K562 (cell line): Measurements from ENCODE around the gene DGKE. TPM values are rescaled to one million over a fixed set of nuclear protein-coding genes. Genes with fewer than 3 reads are reported as not detected.

Experiments
- ATAC-seq: fragments of 200-7000 bp; cut with Tn5 transposase; 3 replicates; pipeline ENCODE4 v1.9.1; 2020; ENCODE audit warnings: moderate library complexity
- BruUV-seq: library from RNA; stranded (reverse); fragments of 400-500 nt; replicated peaks from 2 replicates; lab custom pipeline; 2021; lab: Mats Ljungman, UMichigan
- CTCF ChIA-PET: fragments of 300-600 bp; formaldehyde crosslinking; extraction: SDS; loops from one replicate; lab custom pipeline; 2021; ENCODE audit warnings: low intra/inter-chr PET ratio; lab: Yijun Ruan, JAX
- POLR2A ChIA-PET: fragments of 300-600, 350-650 bp; sonication (Branson Sonifier 250); formaldehyde crosslinking; extraction: SDS; loops from one replicate; lab custom pipeline; 2021; ENCODE audit warnings: antibody characterized with exemption, inconsistent platforms; lab: Yijun Ruan, JAX
- DNase-seq, 4 experiments: peaks; one replicate each; pipeline versions ENCODE4 v3.0.0 to v3.0.0-alpha.2; 2011 to 2018; ENCODE audit warnings: low spot score in 3 of 4, mixed read lengths in 3 of 4; ENCODE audit errors: extremely low read depth in 1 of 4
- FAIRE-seq: peaks from 2 replicates; lab custom pipeline; 2011; peaks lifted over from hg19 to GRCh38; lab: Jason Lieb, UNC
- H2AFZ ChIP-seq: 2 replicates; pipeline ENCODE4 v1.6.0; 2011; ENCODE audit warnings: low read depth, low read length, control low read depth, inconsistent platforms
- H3K27ac ChIP-seq: fragments of 200-600 bp; 3 replicates; pipeline ENCODE4 v1.8.0; 2011; ENCODE audit warnings: low read depth, mild to moderate bottlenecking, control low read depth, inconsistent platforms, low read length, moderate library complexity, mixed read lengths; ENCODE audit errors: extremely low read depth
- H3K27me3 ChIP-seq, 2 experiments: fragments of 300-600 bp in 1 of 2; 2 replicates in 1 of 2; 3 replicates in 1 of 2; pipeline versions ENCODE4 v1.6.0 to v1.8.0; 2011; ENCODE audit warnings: inconsistent platforms in 2 of 2, low read length in 2 of 2, mild to moderate bottlenecking in 1 of 2, mixed read lengths in 1 of 2, moderate library complexity in 1 of 2; ENCODE audit not compliant: control insufficient read depth in 2 of 2, insufficient read depth in 2 of 2
- H3K36me3 ChIP-seq: fragments of 300-600 bp; 3 replicates; pipeline ENCODE4 v1.8.0; 2011; ENCODE audit warnings: mild to moderate bottlenecking, low read length, inconsistent platforms; ENCODE audit not compliant: control insufficient read depth, insufficient read depth
- H3K4me1 ChIP-seq, 2 experiments: fragments of 200-600 bp in 1 of 2; replicated peaks in 1 of 2; 2 replicates in 1 of 2; 3 replicates in 1 of 2; pipeline versions ENCODE4 v1.5.1 to v1.8.0; 2011; ENCODE audit warnings: inconsistent platforms in 2 of 2, low read length in 2 of 2, mild to moderate bottlenecking in 1 of 2, mixed read lengths in 1 of 2, moderate library complexity in 1 of 2; ENCODE audit not compliant: control insufficient read depth in 2 of 2, insufficient read depth in 2 of 2
- H3K4me2 ChIP-seq: 2 replicates; pipeline ENCODE4 v1.6.1; 2011; ENCODE audit warnings: low read length, control low read depth, inconsistent platforms, mixed read lengths; ENCODE audit not compliant: insufficient read depth
- H3K4me3 ChIP-seq: fragments of 200-600 bp; sonication (generic), shearing (Covaris generic); 2 replicates; pipeline ENCODE4 v1.5.1; 2016; ENCODE audit warnings: control low read depth, inconsistent platforms
- H3K79me2 ChIP-seq: fragments of 200-600 bp; 3 replicates; pipeline ENCODE4 v1.8.0; 2011; ENCODE audit warnings: low read length, inconsistent platforms; ENCODE audit not compliant: control insufficient read depth, insufficient read depth
- H3K9ac ChIP-seq, 2 experiments: 2 replicates each; pipeline versions ENCODE4 v1.6.0 to v1.6.1; 2011; ENCODE audit warnings: low read depth in 2 of 2, low read length in 2 of 2, control low read depth in 1 of 2, inconsistent platforms in 1 of 2, mild to moderate bottlenecking in 1 of 2, mixed read lengths in 1 of 2; ENCODE audit not compliant: insufficient read depth in 1 of 2
- H3K9me1 ChIP-seq: one replicate; pipeline ENCODE4 v1.6.0; 2011; ENCODE audit warnings: inconsistent platforms, mild to moderate bottlenecking, low read length, moderate library complexity; ENCODE audit not compliant: control insufficient read depth, insufficient read depth
- H3K9me3 ChIP-seq: replicated peaks from 2 replicates; pipeline ENCODE4 v1.5.1; 2011; ENCODE audit warnings: low read depth, low read length, inconsistent platforms; ENCODE audit not compliant: control insufficient read depth, insufficient read depth
- H4K20me1 ChIP-seq: replicated peaks from 2 replicates; pipeline ENCODE4 v1.6.1; 2011; ENCODE audit warnings: low read length, inconsistent platforms, mixed read lengths; ENCODE audit not compliant: control insufficient read depth, insufficient read depth
- HMGN3 ChIP-seq: IDR thresholded peaks from 2 replicates; pipeline ENCODE4 v1.6.1; 2011; ENCODE audit warnings: borderline replicate concordance, low read depth, mild to moderate bottlenecking, mixed read lengths, low read length; ENCODE audit not compliant: insufficient read length; ENCODE audit errors: extremely low read depth
- KHSRP ChIP-seq: fragments of 450-650 bp; IDR thresholded peaks from 2 replicates; pipeline ENCODE4 v1.6.1; 2017
- MTA2 ChIP-seq: fragments of 450-650 bp; IDR thresholded peaks from 2 replicates; pipeline ENCODE4 v1.6.1; 2016; ENCODE audit warnings: low read depth
- NCOA6 ChIP-seq: fragments of 450-650 bp; IDR thresholded peaks from 2 replicates; pipeline ENCODE4 v1.6.1; 2017; ENCODE audit warnings: mild to moderate bottlenecking
- RERE ChIP-seq: sonication (generic); formaldehyde crosslinking; IDR thresholded peaks from 2 replicates; pipeline ENCODE4 v1.8.0; 2023; ENCODE audit warnings: missing genetic modification reagents, mild to moderate bottlenecking, borderline replicate concordance
- RHOXF2B ChIP-seq: fragments of 250-450 bp; sonication (Bioruptor Pico); conservative IDR thresholded peaks from 2 replicates; pipeline ENCODE4 v1.5.1; 2021
- SPI1 ChIP-seq: IDR thresholded peaks from 2 replicates; pipeline ENCODE4 v1.6.1; 2011; ENCODE audit warnings: low read depth, low read length, control low read depth, borderline replicate concordance
- TARDBP ChIP-seq: fragments of 450-650 bp; IDR thresholded peaks from 2 replicates; pipeline ENCODE4 v1.6.1; 2016
- ZNF778 ChIP-seq: fragments of 450-650 bp; formaldehyde crosslinking; IDR thresholded peaks from 2 replicates; pipeline ENCODE4 v1.4.0; 2020; ENCODE audit warnings: mild to moderate bottlenecking, moderate library complexity
- WGBS: fragments of 100-300 bp; shearing (Covaris generic); methylation state at CpG from one replicate; pipeline ENCODE4 v1.1.6; 2016; ENCODE audit warnings: low coverage, mixed read lengths; ENCODE audit not compliant: insufficient coverage; ENCODE audit errors: missing lambda C conversion rate; 5-methylcytosine and 5-hydroxymethylcytosine counted together
- in situ Hi-C: fragments of 300-500 bp; cut with MboI; formaldehyde crosslinking; loops from 4 replicates; pipeline ENCODE4 v1.15.0; 2018; ENCODE audit warnings: inconsistent platforms, mixed read lengths
- intact Hi-C: fragments of 100-400 bp; cut with micrococcal nuclease; formaldehyde crosslinking; loops from 2 replicates; pipeline ENCODE4 v1.14.2; 2022
- polyA plus RNA-seq, 8 experiments: library from polyadenylated mRNA; depleted of rRNA in 4 of 8; stranded (reverse) in 5 of 8; unstranded in 3 of 8; fragments of >200 nt; fragmentation: Nextera tagmentation in 2 of 8; fragmentation: Illumina TruSeq in 1 of 8; extraction: Ambion mirVana in 2 of 8; extraction: Trizol in 1 of 8; gene quantifications; 2 replicates each; pipeline versions ENCODE4 v1.2.1 to v1.2.3, GENCODE V29; 2011 to 2014; ENCODE audit warnings: inconsistent platforms in 1 of 8, missing spikeins in 1 of 8
- total RNA-seq, 7 experiments: library from RNA; depleted of rRNA in 6 of 7; stranded (reverse); fragments of >200 nt in 6 of 7; fragmentation: Illumina TruSeq in 2 of 7; extraction: Trizol in 2 of 7; gene quantifications; 2 replicates each; pipeline versions ENCODE4 v1.2.1 to v1.2.3, GENCODE V29; 2011 to 2021; ENCODE audit warnings: low replicate concordance in 1 of 7
- TF ChIP-seq, protein P1 (sequence below): fragments of 250-450 bp; sonication (Bioruptor Pico); IDR thresholded peaks from 2 replicates; pipeline ENCODE4 v1.8.0; 2021; ENCODE audit warnings: moderate library complexity, mild to moderate bottlenecking, inconsistent platforms

DGKE gene
- total and polyA plus RNA-seq, 9 of the 15 experiments (the other 6 are each of a cell fraction or from before 2014, with no cell fraction given), result 1.3 to 9.9 (median 5.9) TPM

GRCh38 chr17:56838687-56839086, 4.7 kb downstream of the DGKE start:
- H3K4me1 ChIP-seq, result peaks cover 10 to 16% of the 10 kb centered on the region in 2 experiments; a peak in 3 of 5 replicates
- no peak overlapping the region for H3K9ac ChIP-seq
- ChIA-PET POLR2A (no interaction called here), CTCF (no interaction called here)
- BruUV-seq, result no TSS peak
- FAIRE-seq, result no peak
- in situ Hi-C loops, result no loop called here
- no peak overlapping the region for H3K4me2 ChIP-seq
- no peak overlapping the region for H2AFZ ChIP-seq
- peaks cover 25% of the 10 kb centered on the region; the same call in 2 of the 3 replicates for H3K79me2 ChIP-seq
- TF ChIP-seq HMGN3 (no peak), SPI1 (no peak), NCOA6 (no peak), RHOXF2B (CRISPR knock-in tag) (no peak), ZNF778 (CRISPR knock-in tag) (no peak), TARDBP (no peak), MTA2 (no peak), KHSRP (no peak), RERE (CRISPR knock-in tag) (no peak)
- TF ChIP-seq, protein P1, sequence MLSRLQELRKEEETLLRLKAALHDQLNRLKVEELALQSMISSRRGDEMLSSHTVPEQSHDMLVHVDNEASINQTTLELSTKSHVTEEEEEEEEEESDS, result no peak
- no peaks in the 10 kb centered on the region; the same call in 1 of the 2 replicates for H4K20me1 ChIP-seq
- 64% methylated on average over 3 of the region's 3 CpGs for WGBS
- H3K27me3 ChIP-seq, result no peaks in the 10 kb centered on the region
- no peak overlapping the region for H3K27ac ChIP-seq
- no peaks in the 10 kb centered on the region for H3K9me1 ChIP-seq
- no peak overlapping the region for H3K4me3 ChIP-seq
- H3K36me3 ChIP-seq, result peaks cover 32% of the 10 kb centered on the region; the same call in 1 of the 3 replicates
- no peak for DNase-seq
- no peak for ATAC-seq
- intact Hi-C loops, result no loop called here
- no peaks in the 10 kb centered on the region for H3K9me3 ChIP-seq
